ENCODE results near the gene PXK.

Gene PXK

DNA sequence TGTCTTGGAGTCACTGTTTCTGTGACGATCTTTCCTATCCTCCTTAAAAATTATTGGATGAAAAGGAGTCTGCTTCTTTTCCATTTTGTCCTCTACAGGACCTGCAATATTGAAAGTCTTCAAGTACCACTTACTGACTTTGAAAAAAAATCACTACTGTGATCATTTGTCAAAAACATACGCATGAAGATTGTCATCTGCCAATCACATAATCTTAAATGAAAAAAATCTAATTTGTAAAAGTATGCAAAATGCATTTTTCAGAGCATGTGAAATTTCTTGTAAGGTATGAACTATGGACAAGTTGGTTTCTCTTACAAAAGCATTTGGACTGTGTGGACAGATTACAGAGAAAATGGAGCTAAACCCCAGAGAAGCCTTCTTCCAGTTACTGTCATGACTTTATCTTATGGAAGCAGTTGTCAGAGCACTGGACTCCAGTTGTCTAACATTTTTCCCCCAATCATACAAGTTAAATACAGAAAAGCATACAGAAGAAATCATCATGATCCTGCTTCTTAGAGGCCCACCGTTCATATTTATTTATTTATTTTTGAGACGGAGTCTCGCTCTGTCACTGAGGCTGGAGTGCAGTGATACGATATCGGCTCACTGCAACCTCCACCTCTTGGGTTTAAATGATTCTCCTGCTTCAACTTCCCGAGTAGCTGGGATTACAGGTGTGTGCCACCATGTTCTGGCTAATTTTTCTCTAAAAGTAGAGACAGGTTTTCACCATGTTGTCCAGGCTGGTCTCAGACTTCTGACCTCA is 3.4 kb upstream of the PXK start:
- Histone ChIP-seq H3K27me3 (replicated peaks; ENCODE audit: insufficient read depth, low read length) (no peaks in the 10 kb centered on the region), H3K27ac (ENCODE audit: low read length) (no peak overlapping the region), H3K9ac (ENCODE audit: low read length) (no peak overlapping the region), H3K9me3 (replicated peaks; ENCODE audit: insufficient read depth, low read length) (no peaks in the 10 kb centered on the region), H3K79me2 (ENCODE audit: low read length) (peaks cover 12% of the 10 kb centered on the region), H3F3A (ENCODE audit: insufficient read depth, low read length) (no peaks in the 10 kb centered on the region), H3K9me2 (replicated peaks; ENCODE audit: insufficient read depth, low read length) (no peaks in the 10 kb centered on the region), H3K36me3 (replicated peaks; ENCODE audit: insufficient read depth, low read length) (no peaks in the 10 kb centered on the region), H3K4me3 (ENCODE audit: low read length) (no peak overlapping the region), H3K4me2 (ENCODE audit: low read depth, low read length) (no peak overlapping the region), H3K4me1 (ENCODE audit: low read length) (peaks cover 15% of the 10 kb centered on the region), H4K20me1 (ENCODE audit: insufficient read depth, low read length) (no peaks in the 10 kb centered on the region), H2AFZ (ENCODE audit: low read length) (no peak overlapping the region)
- no peak for DNase-seq
- no peak for TF ChIP-seq EZH2phosphoT487 (IDR thresholded peaks at IDR 0.05; ENCODE audit: low read length)
- TF ChIP-seq EZH2 (optimal IDR thresholded peaks at IDR 0.05; ENCODE audit: low read depth, low read length) = no peak
- no peak for TF ChIP-seq CTCF (IDR thresholded peaks at IDR 0.05; ENCODE audit: low read length)

- TF ChIP-seq CTCF (IDR thresholded peaks at IDR 0.05; ENCODE audit: low read length) (no peak), EZH2 (optimal IDR thresholded peaks at IDR 0.05; ENCODE audit: low read depth, low read length) (no peak)
- Histone ChIP-seq H3K27me3 (replicated peaks; ENCODE audit: insufficient read depth, low read length) (no peaks in the 10 kb centered on the region), H3K9me2 (replicated peaks; ENCODE audit: insufficient read depth, low read length) (no peaks in the 10 kb centered on the region), H3K4me2 (ENCODE audit: low read depth, low read length) (no peak overlapping the region), H3K27ac (ENCODE audit: low read length) (no peak overlapping the region), H3K79me2 (ENCODE audit: low read length) (peaks cover 16% of the 10 kb centered on the region), H2AFZ (ENCODE audit: low read length) (no peak overlapping the region), H3K36me3 (replicated peaks; ENCODE audit: insufficient read depth, low read length) (no peaks in the 10 kb centered on the region), H3K9ac (ENCODE audit: low read length) (no peak overlapping the region), H3K4me1 (ENCODE audit: low read length) (peaks cover 14% of the 10 kb centered on the region), H4K20me1 (ENCODE audit: insufficient read depth, low read length) (no peaks in the 10 kb centered on the region), H3F3A (ENCODE audit: insufficient read depth, low read length) (no peaks in the 10 kb centered on the region), H3K4me3 (ENCODE audit: low read length) (no peak overlapping the region), H3K9me3 (replicated peaks; ENCODE audit: insufficient read depth, low read length) (no peaks in the 10 kb centered on the region)
- DNase-seq = no peak
Measured at GRCh38 chr3:58329922-58330413, 2.7 kb upstream of the PXK start.

- Histone ChIP-seq H3K27ac (ENCODE audit: low read length) (no peak overlapping the region), H3K9me3 (replicated peaks; ENCODE audit: insufficient read depth, low read length) (no peaks in the 10 kb centered on the region), H3K4me3 (ENCODE audit: low read length) (no peak overlapping the region), H3K9me2 (replicated peaks; ENCODE audit: insufficient read depth, low read length) (no peaks in the 10 kb centered on the region), H3K27me3 (replicated peaks; ENCODE audit: insufficient read depth, low read length) (no peaks in the 10 kb centered on the region), H3K4me2 (ENCODE audit: low read depth, low read length) (no peak overlapping the region), H3K79me2 (ENCODE audit: low read length) (peaks cover 19% of the 10 kb centered on the region), H4K20me1 (ENCODE audit: insufficient read depth, low read length) (no peaks in the 10 kb centered on the region), H3F3A (ENCODE audit: insufficient read depth, low read length) (no peaks in the 10 kb centered on the region), H3K36me3 (replicated peaks; ENCODE audit: insufficient read depth, low read length) (no peaks in the 10 kb centered on the region), H2AFZ (ENCODE audit: low read length) (no peak overlapping the region), H3K4me1 (ENCODE audit: low read length) (peaks cover 6% of the 10 kb centered on the region; the same call in 1 of the 2 replicates), H3K9ac (ENCODE audit: low read length) (no peak overlapping the region)
- no peak for DNase-seq
- TF ChIP-seq CTCF (IDR thresholded peaks at IDR 0.05; ENCODE audit: low read length) (no peak), EZH2 (optimal IDR thresholded peaks at IDR 0.05; ENCODE audit: low read depth, low read length) (no peak), EZH2phosphoT487 (IDR thresholded peaks at IDR 0.05; ENCODE audit: low read length) (no peak)
Measured at GRCh38 chr3:58331593-58332152, 1.0 kb upstream of the PXK start.
